SK-N-SH treated with all-trans-retinoic acid at 6 μM for 48 hours (cell line): Measurements from ENCODE around the gene RNF114.

Experiments
- ATAC-seq: fragments of 200-7000 bp; cut with Tn5 transposase; 3 replicates; pipeline ENCODE4 v1.9.1; 2020; ENCODE audit warnings: mild to moderate bottlenecking, moderate library complexity
- ARNTL ChIP-seq: fragments of 450-650 bp; formaldehyde crosslinking; IDR thresholded peaks from 2 replicates; pipeline ENCODE4 v1.5.0; 2020; ENCODE audit warnings: low read depth, mild to moderate bottlenecking, moderate library complexity, borderline replicate concordance
- BACH2 ChIP-seq: fragments of 250-450 bp; sonication (Bioruptor Pico); IDR thresholded peaks from 2 replicates; pipeline ENCODE4 v1.9.0; 2021; ENCODE audit warnings: mild to moderate bottlenecking, borderline replicate concordance
- CSRNP3 ChIP-seq: fragments of 250-450 bp; sonication (Bioruptor Pico); IDR thresholded peaks from 2 replicates; pipeline ENCODE4 v1.5.1; 2021; ENCODE audit warnings: mild to moderate bottlenecking, moderate library complexity
- ESRRG ChIP-seq: fragments of 250-450 bp; sonication (Bioruptor Pico); IDR thresholded peaks from 2 replicates; pipeline ENCODE4 v1.6.1; 2021; ENCODE audit warnings: mild to moderate bottlenecking
- GLIS3 ChIP-seq: fragments of 250-450 bp; sonication (Bioruptor Pico); IDR thresholded peaks from 2 replicates; pipeline ENCODE4 v1.5.0; 2020; ENCODE audit warnings: mild to moderate bottlenecking, moderate library complexity
- ISL1 ChIP-seq: fragments of 250-450 bp; sonication (Bioruptor Pico); IDR thresholded peaks from 2 replicates; pipeline ENCODE4 v2.1.2; 2022; ENCODE audit warnings: mild to moderate bottlenecking, moderate library complexity
- OSR1 ChIP-seq: fragments of 250-450 bp; sonication (Bioruptor Pico); IDR thresholded peaks from 2 replicates; pipeline ENCODE4 v1.8.0; 2022; ENCODE audit warnings: moderate library complexity, mild to moderate bottlenecking, inconsistent platforms
- PATZ1 ChIP-seq: fragments of 250-450 bp; sonication (Bioruptor Pico); IDR thresholded peaks from 2 replicates; pipeline ENCODE4 v1.8.0; 2020; ENCODE audit warnings: mild to moderate bottlenecking, moderate library complexity, borderline replicate concordance
- POU6F1 ChIP-seq: fragments of 250-450 bp; sonication (Bioruptor Pico); IDR thresholded peaks from 2 replicates; pipeline ENCODE4 v1.8.0; 2021; ENCODE audit warnings: low read depth, mild to moderate bottlenecking, moderate library complexity, borderline replicate concordance
- PPARA ChIP-seq: fragments of 250-450 bp; sonication (Bioruptor Pico); IDR thresholded peaks from 2 replicates; pipeline ENCODE4 v1.5.0; 2020; ENCODE audit warnings: mild to moderate bottlenecking, borderline replicate concordance
- RARB ChIP-seq: fragments of 250-450 bp; sonication (Bioruptor Pico); IDR thresholded peaks from 2 replicates; pipeline ENCODE4 v1.8.0; 2021; ENCODE audit warnings: mild to moderate bottlenecking, moderate library complexity
- SNAI2 ChIP-seq: fragments of 250-450 bp; sonication (Bioruptor Pico); IDR thresholded peaks from 2 replicates; pipeline ENCODE4 v1.5.0; 2020; ENCODE audit warnings: mild to moderate bottlenecking, moderate library complexity
- TCF4 ChIP-seq: fragments of 250-450 bp; sonication (Bioruptor Pico); IDR thresholded peaks from 2 replicates; pipeline ENCODE4 v1.8.0; 2021; ENCODE audit warnings: mild to moderate bottlenecking, moderate library complexity, borderline replicate concordance
- TOX ChIP-seq: fragments of 250-450 bp; sonication (Bioruptor Pico); IDR thresholded peaks from 2 replicates; pipeline ENCODE4 v1.8.0; 2021; ENCODE audit warnings: mild to moderate bottlenecking, moderate library complexity, borderline replicate concordance
- TSHZ2 ChIP-seq: fragments of 250-450 bp; sonication (Bioruptor Pico); IDR thresholded peaks from 2 replicates; pipeline ENCODE4 v1.5.0; 2020; ENCODE audit warnings: mild to moderate bottlenecking, moderate library complexity
- ZC3H10 ChIP-seq: fragments of 250-450 bp; sonication (Bioruptor Pico); IDR thresholded peaks from 2 replicates; pipeline ENCODE4 v1.5.1; 2021; ENCODE audit warnings: mild to moderate bottlenecking, moderate library complexity
- ZFP3 ChIP-seq: fragments of 250-450 bp; sonication (Bioruptor Pico); IDR thresholded peaks from 2 replicates; pipeline ENCODE4 v1.5.0; 2020; ENCODE audit warnings: mild to moderate bottlenecking, moderate library complexity
- ZFP30 ChIP-seq: fragments of 450-650 bp; formaldehyde crosslinking; IDR thresholded peaks from 2 replicates; pipeline ENCODE4 v1.5.0; 2022; ENCODE audit warnings: mild to moderate bottlenecking, moderate library complexity
- ZNF565 ChIP-seq: fragments of 450-650 bp; formaldehyde crosslinking; conservative IDR thresholded peaks from 2 replicates; pipeline ENCODE4 v1.5.0; 2020; ENCODE audit warnings: low read depth, mild to moderate bottlenecking, moderate library complexity
- ZNF70 ChIP-seq: fragments of 450-650 bp; formaldehyde crosslinking; IDR thresholded peaks from 2 replicates; pipeline ENCODE4 v1.5.0; 2020; ENCODE audit warnings: mild to moderate bottlenecking, moderate library complexity

RNF114 gene

GRCh38 chr20:49901588-49901987, 34.6 kb upstream of the RNF114 start:
- ATAC-seq, result no peak
- TF ChIP-seq CSRNP3 (CRISPR knock-in tag) (no peak), ISL1 (CRISPR knock-in tag) (no peak), GLIS3 (CRISPR knock-in tag) (no peak), TSHZ2 (no peak), TOX (CRISPR knock-in tag) (no peak), ZNF70 (no peak)

- no peak for ATAC-seq
- TF ChIP-seq PATZ1 (no peak), ARNTL (CRISPR knock-in tag) (no peak), TSHZ2 (no peak), ZNF565 (CRISPR knock-in tag) (no peak), TCF4 (no peak), OSR1 (CRISPR knock-in tag) (no peak), PPARA (no peak), ESRRG (no peak), ZFP30 (no peak), POU6F1 (CRISPR knock-in tag) (no peak), ZFP3 (CRISPR knock-in tag) (no peak), RARB (CRISPR knock-in tag) (no peak), BACH2 (CRISPR knock-in tag) (no peak), TOX (CRISPR knock-in tag) (no peak), ZC3H10 (CRISPR knock-in tag) (no peak), SNAI2 (CRISPR knock-in tag) (no peak), GLIS3 (CRISPR knock-in tag) (no peak)
- TF ChIP-seq, all 23 proteins: peak for 0
These were observed 31.6 kb upstream of the RNF114 start for GRCh38 chr20:49904440-49905214.
